K562 (cell line): ENCODE data around the gene KAT2B. TPM values are rescaled to one million over a fixed set of nuclear protein-coding genes. Genes with fewer than 3 reads are reported as not detected.

Experiments
- ATAC-seq: fragments of 200-7000 bp; cut with Tn5 transposase; 3 replicates; pipeline ENCODE4 v1.9.1; 2020; ENCODE audit warnings: moderate library complexity
- BruUV-seq: library from RNA; stranded (reverse); fragments of 400-500 nt; replicated peaks from 2 replicates; lab custom pipeline; 2021; lab: Mats Ljungman, UMichigan
- CTCF ChIA-PET: fragments of 300-600 bp; formaldehyde crosslinking; extraction: SDS; loops from one replicate; lab custom pipeline; 2021; ENCODE audit warnings: low intra/inter-chr PET ratio; lab: Yijun Ruan, JAX
- POLR2A ChIA-PET: fragments of 300-600, 350-650 bp; sonication (Branson Sonifier 250); formaldehyde crosslinking; extraction: SDS; loops from one replicate; lab custom pipeline; 2021; ENCODE audit warnings: antibody characterized with exemption, inconsistent platforms; lab: Yijun Ruan, JAX
- DNase-seq, 4 experiments: peaks; one replicate each; pipeline versions ENCODE4 v3.0.0 to v3.0.0-alpha.2; 2011 to 2018; ENCODE audit warnings: low spot score in 3 of 4, mixed read lengths in 3 of 4; ENCODE audit errors: extremely low read depth in 1 of 4
- FAIRE-seq: peaks from 2 replicates; lab custom pipeline; 2011; peaks lifted over from hg19 to GRCh38; lab: Jason Lieb, UNC
- H2AFZ ChIP-seq: 2 replicates; pipeline ENCODE4 v1.6.0; 2011; ENCODE audit warnings: low read depth, low read length, control low read depth, inconsistent platforms
- H3K27ac ChIP-seq: fragments of 200-600 bp; 3 replicates; pipeline ENCODE4 v1.8.0; 2011; ENCODE audit warnings: low read depth, mild to moderate bottlenecking, control low read depth, inconsistent platforms, low read length, moderate library complexity, mixed read lengths; ENCODE audit errors: extremely low read depth
- H3K27me3 ChIP-seq, 2 experiments: fragments of 300-600 bp in 1 of 2; 2 replicates in 1 of 2; 3 replicates in 1 of 2; pipeline versions ENCODE4 v1.6.0 to v1.8.0; 2011; ENCODE audit warnings: inconsistent platforms in 2 of 2, low read length in 2 of 2, mild to moderate bottlenecking in 1 of 2, mixed read lengths in 1 of 2, moderate library complexity in 1 of 2; ENCODE audit not compliant: control insufficient read depth in 2 of 2, insufficient read depth in 2 of 2
- H3K36me3 ChIP-seq: fragments of 300-600 bp; 3 replicates; pipeline ENCODE4 v1.8.0; 2011; ENCODE audit warnings: mild to moderate bottlenecking, low read length, inconsistent platforms; ENCODE audit not compliant: control insufficient read depth, insufficient read depth
- H3K4me1 ChIP-seq, 2 experiments: fragments of 200-600 bp in 1 of 2; replicated peaks in 1 of 2; 2 replicates in 1 of 2; 3 replicates in 1 of 2; pipeline versions ENCODE4 v1.5.1 to v1.8.0; 2011; ENCODE audit warnings: inconsistent platforms in 2 of 2, low read length in 2 of 2, mild to moderate bottlenecking in 1 of 2, mixed read lengths in 1 of 2, moderate library complexity in 1 of 2; ENCODE audit not compliant: control insufficient read depth in 2 of 2, insufficient read depth in 2 of 2
- H3K4me2 ChIP-seq: 2 replicates; pipeline ENCODE4 v1.6.1; 2011; ENCODE audit warnings: low read length, control low read depth, inconsistent platforms, mixed read lengths; ENCODE audit not compliant: insufficient read depth
- H3K4me3 ChIP-seq: fragments of 200-600 bp; sonication (generic), shearing (Covaris generic); 2 replicates; pipeline ENCODE4 v1.5.1; 2016; ENCODE audit warnings: control low read depth, inconsistent platforms
- H3K79me2 ChIP-seq: fragments of 200-600 bp; 3 replicates; pipeline ENCODE4 v1.8.0; 2011; ENCODE audit warnings: low read length, inconsistent platforms; ENCODE audit not compliant: control insufficient read depth, insufficient read depth
- H3K9ac ChIP-seq, 2 experiments: 2 replicates each; pipeline versions ENCODE4 v1.6.0 to v1.6.1; 2011; ENCODE audit warnings: low read depth in 2 of 2, low read length in 2 of 2, control low read depth in 1 of 2, inconsistent platforms in 1 of 2, mild to moderate bottlenecking in 1 of 2, mixed read lengths in 1 of 2; ENCODE audit not compliant: insufficient read depth in 1 of 2
- H3K9me1 ChIP-seq: one replicate; pipeline ENCODE4 v1.6.0; 2011; ENCODE audit warnings: inconsistent platforms, mild to moderate bottlenecking, low read length, moderate library complexity; ENCODE audit not compliant: control insufficient read depth, insufficient read depth
- H3K9me3 ChIP-seq: replicated peaks from 2 replicates; pipeline ENCODE4 v1.5.1; 2011; ENCODE audit warnings: low read depth, low read length, inconsistent platforms; ENCODE audit not compliant: control insufficient read depth, insufficient read depth
- H4K20me1 ChIP-seq: replicated peaks from 2 replicates; pipeline ENCODE4 v1.6.1; 2011; ENCODE audit warnings: low read length, inconsistent platforms, mixed read lengths; ENCODE audit not compliant: control insufficient read depth, insufficient read depth
- BACH1 ChIP-seq: fragments of 200-800 bp; sonication (Bioruptor generic); IDR thresholded peaks from 2 replicates; pipeline ENCODE4 v1.6.1; 2016; ENCODE audit warnings: missing genetic modification characterization, missing compliant biosample characterization
- ELK3 ChIP-seq: fragments of 450-650 bp; formaldehyde crosslinking; IDR thresholded peaks from 2 replicates; pipeline ENCODE4 v1.4.0; 2020; ENCODE audit warnings: mild to moderate bottlenecking
- FOXA1 ChIP-seq: fragments of 450-650 bp; IDR thresholded peaks from 2 replicates; pipeline ENCODE4 v1.6.1; 2016; ENCODE audit warnings: mild to moderate bottlenecking, borderline replicate concordance
- KLF13 ChIP-seq: fragments of 450-650 bp; IDR thresholded peaks from 2 replicates; pipeline ENCODE4 v1.6.1; 2016; ENCODE audit warnings: missing genetic modification characterization, low read depth, mild to moderate bottlenecking, missing compliant biosample characterization, moderate library complexity, borderline replicate concordance
- SAP30 ChIP-seq: fragments of 200-600 bp; sonication (generic); IDR thresholded peaks from 2 replicates; pipeline ENCODE4 v1.6.1; 2012; ENCODE audit warnings: borderline replicate concordance, low read depth, mild to moderate bottlenecking, moderate library complexity, low read length, control low read depth, inconsistent platforms; ENCODE audit not compliant: insufficient read depth, poor library complexity, severe bottlenecking
- ZKSCAN3 ChIP-seq: fragments of 250-450 bp; sonication (Bioruptor Pico); IDR thresholded peaks from 2 replicates; pipeline ENCODE4 v1.4.0; 2020
- ZNF76 ChIP-seq: fragments of 250-450 bp; sonication (Bioruptor Pico); IDR thresholded peaks from 2 replicates; pipeline ENCODE4 v1.4.0; 2020; ENCODE audit warnings: mild to moderate bottlenecking, moderate library complexity, borderline replicate concordance
- WGBS: fragments of 100-300 bp; shearing (Covaris generic); methylation state at CpG from one replicate; pipeline ENCODE4 v1.1.6; 2016; ENCODE audit warnings: low coverage, mixed read lengths; ENCODE audit not compliant: insufficient coverage; ENCODE audit errors: missing lambda C conversion rate; 5-methylcytosine and 5-hydroxymethylcytosine counted together
- in situ Hi-C: fragments of 300-500 bp; cut with MboI; formaldehyde crosslinking; loops from 4 replicates; pipeline ENCODE4 v1.15.0; 2018; ENCODE audit warnings: inconsistent platforms, mixed read lengths
- intact Hi-C: fragments of 100-400 bp; cut with micrococcal nuclease; formaldehyde crosslinking; loops from 2 replicates; pipeline ENCODE4 v1.14.2; 2022
- polyA plus RNA-seq, 8 experiments: library from polyadenylated mRNA; depleted of rRNA in 4 of 8; stranded (reverse) in 5 of 8; unstranded in 3 of 8; fragments of >200 nt; fragmentation: Nextera tagmentation in 2 of 8; fragmentation: Illumina TruSeq in 1 of 8; extraction: Ambion mirVana in 2 of 8; extraction: Trizol in 1 of 8; gene quantifications; 2 replicates each; pipeline versions ENCODE4 v1.2.1 to v1.2.3, GENCODE V29; 2011 to 2014; ENCODE audit warnings: inconsistent platforms in 1 of 8, missing spikeins in 1 of 8
- total RNA-seq, 7 experiments: library from RNA; depleted of rRNA in 6 of 7; stranded (reverse); fragments of >200 nt in 6 of 7; fragmentation: Illumina TruSeq in 2 of 7; extraction: Trizol in 2 of 7; gene quantifications; 2 replicates each; pipeline versions ENCODE4 v1.2.1 to v1.2.3, GENCODE V29; 2011 to 2021; ENCODE audit warnings: low replicate concordance in 1 of 7

The KAT2B gene
- total and polyA plus RNA-seq, 9 of the 15 experiments (the other 6 are each of a cell fraction or from before 2014, with no cell fraction given) = 3.3 to 14.9 (median 12.2) TPM

DNA sequence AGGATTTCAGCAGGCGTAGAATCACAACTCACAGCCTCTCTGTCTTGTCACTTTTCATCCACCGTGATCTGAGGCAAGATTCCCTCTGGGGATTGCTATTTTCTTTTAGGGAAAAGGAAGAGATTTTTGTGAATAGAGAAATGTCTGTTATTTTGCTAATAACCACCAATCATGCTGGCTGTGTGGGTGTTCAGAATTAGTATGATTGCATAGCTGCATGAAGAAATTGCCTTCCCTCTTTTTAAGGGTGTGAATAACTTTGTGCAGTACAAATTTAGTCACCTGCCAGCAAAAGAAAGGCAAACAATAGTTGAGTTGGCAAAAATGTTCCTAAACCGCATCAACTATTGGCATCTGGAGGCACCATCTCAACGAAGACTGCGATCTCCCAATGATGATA is 60.8 kb downstream of the KAT2B start:
- FAIRE-seq = no peak
- in situ Hi-C loops = no loop called here
- ChIA-PET POLR2A (interaction anchor here (1.2 kb wide), 1 partner anchor 25 kb away, joined by 3 read pairs; no protein-coding TSS in a partner anchor), CTCF (no interaction called here)
- Histone ChIP-seq H3K27me3 (no peaks in the 10 kb centered on the region), H3K9ac (no peak overlapping the region), H2AFZ (no peak overlapping the region), H4K20me1 (no peaks in the 10 kb centered on the region)
- TF ChIP-seq BACH1 (tag) = no peak
- no peak for TF ChIP-seq ELK3 (CRISPR knock-in tag)
- no peak for TF ChIP-seq ZKSCAN3 (CRISPR knock-in tag)
- no peak for TF ChIP-seq FOXA1
- no peak for TF ChIP-seq ZNF76 (CRISPR knock-in tag)
- no peak for TF ChIP-seq KLF13 (tag)
- no peak for TF ChIP-seq SAP30
- TF ChIP-seq, all 486 proteins: peak for 0
- no peaks in the 10 kb centered on the region for H3K36me3 ChIP-seq
- BruUV-seq = no TSS peak
- DNase-seq (no peak), ATAC-seq (no peak)
- no peak overlapping the region for H3K4me2 ChIP-seq
- no peak overlapping the region for H3K4me3 ChIP-seq
- WGBS = 82% methylated on average over 5 of the region's 5 CpGs
- no peaks in the 10 kb centered on the region for H3K9me3 ChIP-seq
- intact Hi-C loops = no loop called here
- H3K9me1 ChIP-seq = no peaks in the 10 kb centered on the region
- no peak overlapping the region for H3K27ac ChIP-seq
- H3K79me2 ChIP-seq = no peaks in the 10 kb centered on the region
- no peaks in the 10 kb centered on the region; a peak in 2 of 5 replicates for H3K4me1 ChIP-seq
